Glutamatergic neuron (in vitro differentiated cells): Measurements from ENCODE around the gene C4A. TPM values are rescaled to one million over a fixed set of nuclear protein-coding genes. Genes with fewer than 3 reads are reported as not detected.
"Not testable (repeated sequence)": the region's sequence is repeated elsewhere in the genome, so short reads cannot be mapped to it uniquely, and the experiment has no call there.

Experiments used
- DNase-seq: peaks from one replicate; pipeline ENCODE4 v3.0.0; 2022
- H3K27ac Mint-ChIP-seq: one replicate; pipeline ENCODE4 v1.8.0; 2020; ENCODE audit warnings: mild to moderate bottlenecking, mixed read lengths, inconsistent platforms; ENCODE audit not compliant: unreplicated experiment
- H3K27me3 Mint-ChIP-seq: one replicate; pipeline ENCODE4 v1.8.0; 2020; ENCODE audit warnings: mild to moderate bottlenecking, moderate library complexity, mixed read lengths, inconsistent platforms; ENCODE audit not compliant: unreplicated experiment
- H3K36me3 Mint-ChIP-seq: one replicate; pipeline ENCODE4 v1.8.0; 2020; ENCODE audit warnings: mild to moderate bottlenecking, mixed read lengths, inconsistent platforms; ENCODE audit not compliant: unreplicated experiment
- H3K4me1 Mint-ChIP-seq: one replicate; pipeline ENCODE4 v1.8.0; 2020; ENCODE audit warnings: mild to moderate bottlenecking, low read depth, mixed read lengths, inconsistent platforms; ENCODE audit not compliant: unreplicated experiment
- H3K4me3 Mint-ChIP-seq: one replicate; pipeline ENCODE4 v1.8.0; 2020; ENCODE audit warnings: mild to moderate bottlenecking, mixed read lengths, inconsistent platforms; ENCODE audit not compliant: unreplicated experiment
- H3K9me3 Mint-ChIP-seq: one replicate; pipeline ENCODE4 v1.8.0; 2020; ENCODE audit warnings: mild to moderate bottlenecking, moderate library complexity, mixed read lengths, inconsistent platforms; ENCODE audit not compliant: unreplicated experiment
- total RNA-seq: library from RNA; stranded (reverse); fragmentation: NEBNext Ultra II Directional; extraction: Animal tissue kit (Norgen Biotek cat#: 25700); gene quantifications from one replicate; pipeline ENCODE4 v1.2.1, GENCODE V29; 2021; ENCODE audit not compliant: unreplicated experiment

The C4A gene
- total RNA-seq, 1 donor from 2014 or later = 9.3 TPM

DNA sequence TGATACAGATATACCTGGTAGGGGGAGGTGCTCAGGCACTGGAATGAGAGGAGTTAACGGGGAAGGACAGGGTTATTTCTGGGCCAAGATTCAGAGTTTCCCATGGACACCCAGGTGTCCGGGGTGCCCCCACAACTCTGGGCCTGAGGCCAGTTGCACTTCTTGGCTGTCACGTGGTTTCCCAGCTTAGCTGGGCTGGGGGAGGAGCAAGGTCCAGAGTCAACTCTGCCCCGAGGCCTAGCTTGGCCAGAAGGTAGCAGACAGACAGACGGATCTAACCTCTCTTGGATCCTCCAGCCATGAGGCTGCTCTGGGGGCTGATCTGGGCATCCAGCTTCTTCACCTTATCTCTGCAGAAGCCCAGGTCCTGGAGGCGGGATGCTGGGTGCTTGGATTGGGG lies 32.7 kb downstream of the C4A start, which contains the start of gene C4B:
C4B (plus strand) TSS at position 249 of the 400 bp plus-strand sequence; CDS start at position 300, 51 bp downstream.
- not testable (repeated sequence) for H3K36me3 Mint-ChIP-seq, H3K4me3 Mint-ChIP-seq, H3K27ac Mint-ChIP-seq, DNase-seq, H3K9me3 Mint-ChIP-seq, H3K4me1 Mint-ChIP-seq, H3K27me3 Mint-ChIP-seq

DNA sequence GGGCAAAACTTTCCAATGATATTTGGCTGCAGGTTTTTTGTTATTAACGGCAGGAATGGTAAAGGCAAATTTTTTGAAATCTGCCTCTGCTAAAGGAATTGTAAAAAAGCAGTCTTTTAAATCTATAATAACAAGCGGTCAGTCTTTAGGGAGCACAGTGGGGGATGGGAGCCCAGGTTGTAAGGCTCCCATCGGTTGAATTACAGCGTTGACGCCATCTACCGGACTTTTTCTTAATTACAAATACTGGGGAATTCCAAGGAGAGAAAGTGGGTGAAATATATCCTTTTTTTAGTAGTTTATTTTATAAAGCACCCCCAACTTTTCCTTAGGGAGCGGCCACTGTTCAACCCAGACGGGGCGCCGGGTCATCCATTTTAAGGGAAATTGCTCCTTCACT lies 40.2 kb downstream of the C4A start:
- not testable (repeated sequence) for H3K36me3 Mint-ChIP-seq, DNase-seq, H3K9me3 Mint-ChIP-seq, H3K27ac Mint-ChIP-seq, H3K27me3 Mint-ChIP-seq, H3K4me3 Mint-ChIP-seq, H3K4me1 Mint-ChIP-seq

DNA sequence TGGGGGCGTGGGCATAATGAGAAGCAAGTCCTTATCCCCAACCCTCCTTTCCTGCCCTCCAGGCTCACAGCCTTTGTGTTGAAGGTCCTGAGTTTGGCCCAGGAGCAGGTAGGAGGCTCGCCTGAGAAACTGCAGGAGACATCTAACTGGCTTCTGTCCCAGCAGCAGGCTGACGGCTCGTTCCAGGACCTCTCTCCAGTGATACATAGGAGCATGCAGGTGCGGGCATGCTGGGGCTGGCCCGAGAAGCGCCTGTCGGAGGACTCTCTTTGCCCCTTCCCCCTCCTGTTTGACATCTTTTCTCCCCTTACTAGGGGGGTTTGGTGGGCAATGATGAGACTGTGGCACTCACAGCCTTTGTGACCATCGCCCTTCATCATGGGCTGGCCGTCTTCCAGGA lies 46.8 kb downstream of the C4A start:
- not testable (repeated sequence) for H3K36me3 Mint-ChIP-seq, DNase-seq, H3K4me1 Mint-ChIP-seq, H3K4me3 Mint-ChIP-seq, H3K27ac Mint-ChIP-seq, H3K9me3 Mint-ChIP-seq, H3K27me3 Mint-ChIP-seq

DNA sequence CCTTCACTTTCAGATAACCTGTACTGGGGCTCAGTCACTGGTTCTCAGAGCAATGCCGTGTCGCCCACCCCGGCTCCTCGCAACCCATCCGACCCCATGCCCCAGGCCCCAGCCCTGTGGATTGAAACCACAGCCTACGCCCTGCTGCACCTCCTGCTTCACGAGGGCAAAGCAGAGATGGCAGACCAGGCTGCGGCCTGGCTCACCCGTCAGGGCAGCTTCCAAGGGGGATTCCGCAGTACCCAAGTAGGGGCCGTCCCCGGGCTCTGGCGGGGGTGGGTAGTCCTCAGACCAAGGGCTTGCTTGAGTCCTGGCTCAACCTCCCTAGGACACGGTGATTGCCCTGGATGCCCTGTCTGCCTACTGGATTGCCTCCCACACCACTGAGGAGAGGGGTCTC lies 47.7 kb downstream of the C4A start:
- H3K36me3 Mint-ChIP-seq, H3K4me3 Mint-ChIP-seq, H3K4me1 Mint-ChIP-seq, H3K27ac Mint-ChIP-seq, H3K9me3 Mint-ChIP-seq, DNase-seq, H3K27me3 Mint-ChIP-seq: not testable (repeated sequence)

DNA sequence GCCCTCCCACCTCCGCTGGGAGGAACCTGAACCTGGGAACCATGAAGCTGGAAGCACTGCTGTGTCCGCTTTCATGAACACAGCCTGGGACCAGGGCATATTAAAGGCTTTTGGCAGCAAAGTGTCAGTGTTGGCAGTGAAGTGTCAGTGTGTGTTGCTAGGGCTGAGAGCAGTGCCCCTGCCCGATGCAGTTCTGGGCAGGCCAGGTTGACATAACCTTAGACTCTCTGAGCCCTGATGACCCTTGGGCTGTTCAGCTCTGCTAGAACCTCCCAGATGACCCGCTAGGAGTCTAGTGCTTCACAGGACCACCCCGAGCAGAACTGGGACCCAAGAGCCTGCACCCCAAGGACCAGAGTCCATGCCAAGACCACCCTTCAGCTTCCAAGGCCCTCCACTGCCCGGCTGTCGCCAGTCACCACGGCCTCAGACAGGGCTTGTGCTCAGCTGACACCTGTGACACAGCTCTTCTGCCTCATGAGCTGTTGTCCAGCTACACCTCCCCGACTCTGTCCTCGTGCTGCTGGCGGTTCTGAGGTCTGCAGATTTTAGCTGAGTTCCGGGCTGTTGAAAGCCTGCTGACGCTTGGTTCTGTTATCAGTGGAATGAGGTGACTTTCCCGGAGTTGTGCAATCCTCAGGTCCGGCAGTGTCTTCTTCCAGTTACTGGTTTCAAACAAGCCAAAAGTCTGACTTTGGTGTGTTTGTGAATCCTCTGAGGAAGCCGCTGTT lies 53.6 kb downstream of the C4A start:
- H3K4me3 Mint-ChIP-seq = not testable (repeated sequence)

DNA sequence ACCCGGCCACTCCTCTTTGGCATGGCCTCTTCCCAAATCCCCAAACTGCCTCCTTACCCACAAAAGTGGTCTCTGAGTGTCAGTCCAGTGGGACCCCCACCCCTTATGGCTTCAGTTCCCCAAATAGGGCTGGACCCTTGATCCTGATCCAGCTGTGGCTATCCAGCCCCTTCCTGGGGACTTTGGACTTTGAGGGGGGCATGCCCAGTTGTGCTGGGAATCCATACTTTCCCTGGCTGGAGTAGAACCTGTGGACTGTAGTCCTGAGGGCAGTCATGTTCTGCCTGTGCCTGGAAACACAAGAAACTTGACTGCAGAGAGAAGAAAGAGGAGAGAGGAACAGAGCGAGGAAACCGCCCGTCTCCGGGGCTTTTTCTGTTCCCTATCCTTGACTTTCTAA lies 55.3 kb downstream of the C4A start:
- not testable (repeated sequence) for H3K4me1 Mint-ChIP-seq, H3K4me3 Mint-ChIP-seq, H3K27me3 Mint-ChIP-seq, H3K27ac Mint-ChIP-seq, H3K36me3 Mint-ChIP-seq, DNase-seq, H3K9me3 Mint-ChIP-seq

More for the DNA sequence above, 53.6 kb downstream of the C4A start:
- not testable (repeated sequence) for H3K4me1 Mint-ChIP-seq, H3K9me3 Mint-ChIP-seq, DNase-seq, H3K27me3 Mint-ChIP-seq, H3K36me3 Mint-ChIP-seq, H3K27ac Mint-ChIP-seq

DNA sequence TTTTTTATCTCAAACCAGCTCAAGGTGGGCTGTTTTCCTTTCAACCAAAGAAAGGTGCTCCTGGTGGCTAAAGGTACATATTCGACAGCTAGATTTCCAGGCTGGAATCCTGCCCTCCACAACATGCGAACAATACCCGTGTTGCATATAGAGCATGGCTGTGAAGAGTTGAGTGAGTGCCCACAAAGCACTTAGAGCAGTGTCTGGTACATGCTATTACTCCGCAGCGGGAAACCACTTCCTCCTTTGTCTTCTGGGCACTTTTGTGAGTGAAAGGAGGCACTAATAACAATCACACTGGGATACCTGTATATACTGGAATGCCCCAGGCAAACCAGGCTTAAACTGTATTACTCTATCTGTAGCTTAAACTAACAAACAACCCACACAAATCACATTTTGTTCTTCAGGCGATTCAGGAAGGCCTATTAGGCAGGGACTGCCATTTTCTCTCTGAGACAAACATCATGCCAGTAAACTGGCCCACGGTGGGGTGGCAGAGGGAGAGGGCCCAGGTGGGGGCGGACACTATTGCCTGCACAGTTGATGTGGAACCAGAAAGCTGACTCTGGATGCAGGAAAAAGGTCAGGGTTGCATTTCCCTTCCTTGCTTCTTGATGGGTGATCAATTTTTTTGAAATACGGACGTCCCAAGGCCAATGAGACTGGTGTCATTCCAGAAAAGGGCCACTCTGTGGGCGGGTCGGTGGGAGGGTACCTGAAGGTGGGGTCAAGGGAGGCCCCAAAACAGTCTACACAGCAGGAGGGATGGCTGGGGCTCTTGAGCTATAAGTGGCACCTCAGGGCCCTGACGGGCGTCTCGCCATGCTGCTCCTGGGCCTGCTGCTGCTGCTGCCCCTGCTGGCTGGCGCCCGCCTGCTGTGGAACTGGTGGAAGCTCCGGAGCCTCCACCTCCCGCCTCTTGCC lies 56.0 kb downstream of the C4A start, which contains the start of gene CYP21A2:
CYP21A2 (plus strand) TSS at position 818 of the 927 bp plus-strand sequence; CDS start at position 826, 8 bp downstream.
- not testable (repeated sequence) for H3K9me3 Mint-ChIP-seq, H3K27me3 Mint-ChIP-seq, H3K27ac Mint-ChIP-seq, H3K36me3 Mint-ChIP-seq, H3K4me1 Mint-ChIP-seq, DNase-seq, H3K4me3 Mint-ChIP-seq

DNA sequence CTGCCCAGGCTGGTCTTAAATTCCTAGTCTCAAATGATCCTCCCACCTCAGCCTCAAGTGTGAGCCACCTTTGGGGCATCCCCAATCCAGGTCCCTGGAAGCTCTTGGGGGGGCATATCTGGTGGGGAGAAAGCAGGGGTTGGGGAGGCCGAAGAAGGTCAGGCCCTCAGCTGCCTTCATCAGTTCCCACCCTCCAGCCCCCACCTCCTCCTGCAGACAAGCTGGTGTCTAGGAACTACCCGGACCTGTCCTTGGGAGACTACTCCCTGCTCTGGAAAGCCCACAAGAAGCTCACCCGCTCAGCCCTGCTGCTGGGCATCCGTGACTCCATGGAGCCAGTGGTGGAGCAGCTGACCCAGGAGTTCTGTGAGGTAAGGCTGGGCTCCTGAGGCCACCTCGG lies 57.0 kb downstream of the C4A start:
- H3K27ac Mint-ChIP-seq, H3K9me3 Mint-ChIP-seq, H3K4me3 Mint-ChIP-seq, H3K36me3 Mint-ChIP-seq, H3K27me3 Mint-ChIP-seq, H3K4me1 Mint-ChIP-seq: not testable (repeated sequence)
- peak; percentile 4 for DNase-seq

DNA sequence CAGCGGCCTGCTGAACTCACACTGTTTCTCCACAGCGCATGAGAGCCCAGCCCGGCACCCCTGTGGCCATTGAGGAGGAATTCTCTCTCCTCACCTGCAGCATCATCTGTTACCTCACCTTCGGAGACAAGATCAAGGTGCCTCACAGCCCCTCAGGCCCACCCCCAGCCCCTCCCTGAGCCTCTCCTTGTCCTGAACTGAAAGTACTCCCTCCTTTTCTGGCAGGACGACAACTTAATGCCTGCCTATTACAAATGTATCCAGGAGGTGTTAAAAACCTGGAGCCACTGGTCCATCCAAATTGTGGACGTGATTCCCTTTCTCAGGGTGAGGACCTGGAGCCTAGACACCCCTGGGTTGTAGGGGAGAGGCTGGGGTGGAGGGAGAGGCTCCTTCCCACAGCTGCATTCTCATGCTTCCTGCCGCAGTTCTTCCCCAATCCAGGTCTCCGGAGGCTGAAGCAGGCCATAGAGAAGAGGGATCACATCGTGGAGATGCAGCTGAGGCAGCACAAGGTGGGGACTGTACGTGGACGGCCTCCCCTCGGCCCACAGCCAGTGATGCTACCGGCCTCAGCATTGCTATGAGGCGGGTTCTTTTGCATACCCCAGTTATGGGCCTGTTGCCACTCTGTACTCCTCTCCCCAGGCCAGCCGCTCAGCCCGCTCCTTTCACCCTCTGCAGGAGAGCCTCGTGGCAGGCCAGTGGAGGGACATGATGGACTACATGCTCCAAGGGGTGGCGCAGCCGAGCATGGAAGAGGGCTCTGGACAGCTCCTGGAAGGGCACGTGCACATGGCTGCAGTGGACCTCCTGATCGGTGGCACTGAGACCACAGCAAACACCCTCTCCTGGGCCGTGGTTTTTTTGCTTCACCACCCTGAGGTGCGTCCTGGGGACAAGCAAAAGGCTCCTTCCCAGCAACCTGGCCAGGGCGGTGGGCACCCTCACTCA lies 57.7 kb downstream of the C4A start:
- H3K4me3 Mint-ChIP-seq, H3K4me1 Mint-ChIP-seq, H3K36me3 Mint-ChIP-seq, DNase-seq, H3K9me3 Mint-ChIP-seq, H3K27ac Mint-ChIP-seq, H3K27me3 Mint-ChIP-seq: not testable (repeated sequence)

DNA sequence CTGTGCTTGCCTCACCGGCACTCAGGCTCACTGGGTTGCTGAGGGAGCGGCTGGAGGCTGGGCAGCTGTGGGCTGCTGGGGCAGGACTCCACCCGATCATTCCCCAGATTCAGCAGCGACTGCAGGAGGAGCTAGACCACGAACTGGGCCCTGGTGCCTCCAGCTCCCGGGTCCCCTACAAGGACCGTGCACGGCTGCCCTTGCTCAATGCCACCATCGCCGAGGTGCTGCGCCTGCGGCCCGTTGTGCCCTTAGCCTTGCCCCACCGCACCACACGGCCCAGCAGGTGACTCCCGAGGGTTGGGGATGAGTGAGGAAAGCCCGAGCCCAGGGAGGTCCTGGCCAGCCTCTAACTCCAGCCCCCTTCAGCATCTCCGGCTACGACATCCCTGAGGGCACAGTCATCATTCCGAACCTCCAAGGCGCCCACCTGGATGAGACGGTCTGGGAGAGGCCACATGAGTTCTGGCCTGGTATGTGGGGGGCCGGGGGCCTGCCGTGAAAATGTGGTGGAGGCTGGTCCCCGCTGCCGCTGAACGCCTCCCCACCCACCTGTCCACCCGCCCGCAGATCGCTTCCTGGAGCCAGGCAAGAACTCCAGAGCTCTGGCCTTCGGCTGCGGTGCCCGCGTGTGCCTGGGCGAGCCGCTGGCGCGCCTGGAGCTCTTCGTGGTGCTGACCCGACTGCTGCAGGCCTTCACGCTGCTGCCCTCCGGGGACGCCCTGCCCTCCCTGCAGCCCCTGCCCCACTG lies 58.6 kb downstream of the C4A start:
- H3K4me1 Mint-ChIP-seq, H3K36me3 Mint-ChIP-seq, DNase-seq, H3K4me3 Mint-ChIP-seq, H3K27ac Mint-ChIP-seq, H3K27me3 Mint-ChIP-seq, H3K9me3 Mint-ChIP-seq: not testable (repeated sequence)

DNA sequence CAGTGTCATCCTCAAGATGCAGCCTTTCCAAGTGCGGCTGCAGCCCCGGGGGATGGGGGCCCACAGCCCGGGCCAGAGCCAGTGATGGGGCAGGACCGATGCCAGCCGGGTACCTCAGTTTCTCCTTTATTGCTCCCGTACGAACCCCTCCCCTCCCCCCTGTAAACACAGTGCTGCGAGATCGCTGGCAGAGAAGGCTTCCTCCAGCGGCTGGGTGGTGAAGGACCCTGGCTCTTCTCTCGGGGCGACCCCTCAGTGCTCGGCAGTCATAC lies 59.1 kb downstream of the C4A start:
- peak; percentile 9 for DNase-seq
- H3K4me1 Mint-ChIP-seq, H3K27ac Mint-ChIP-seq, H3K4me3 Mint-ChIP-seq, H3K9me3 Mint-ChIP-seq, H3K27me3 Mint-ChIP-seq, H3K36me3 Mint-ChIP-seq: not testable (repeated sequence)
